COLO668 (cell line): ENCODE results near the gene MGST3.
"Not testable (repeated sequence)": the region's sequence is repeated elsewhere in the genome, so short reads cannot be mapped to it uniquely, and the experiment has no call there.

Source experiments
- DNase-seq: peaks from one replicate; lab custom pipeline; 2025; ENCODE audit not compliant: unreplicated experiment; lab: John Stamatoyannopoulos, UW

Gene MGST3

GRCh38 chr1:165696625-165697100 lies 65.6 kb downstream of the MGST3 start:
- no peak for DNase-seq

GRCh38 chr1:165697491-165697880 lies 66.5 kb downstream of the MGST3 start:
- DNase-seq = no peak

- peak; percentile 88 for DNase-seq
Measured at GRCh38 chr1:165697881-165698760, 67.1 kb downstream of the MGST3 start, which contains the start of gene ALDH9A1. Gene ALDH9A1, minus strand, starts transcription at chr1:165698562. Its CDS starts 4 bp downstream, at chr1:165698558.

GRCh38 chr1:165698761-165699052 lies 67.7 kb downstream of the MGST3 start:
- no peak for DNase-seq

GRCh38 chr1:165699577-165699976 lies 68.5 kb downstream of the MGST3 start:
- no peak for DNase-seq

DNA sequence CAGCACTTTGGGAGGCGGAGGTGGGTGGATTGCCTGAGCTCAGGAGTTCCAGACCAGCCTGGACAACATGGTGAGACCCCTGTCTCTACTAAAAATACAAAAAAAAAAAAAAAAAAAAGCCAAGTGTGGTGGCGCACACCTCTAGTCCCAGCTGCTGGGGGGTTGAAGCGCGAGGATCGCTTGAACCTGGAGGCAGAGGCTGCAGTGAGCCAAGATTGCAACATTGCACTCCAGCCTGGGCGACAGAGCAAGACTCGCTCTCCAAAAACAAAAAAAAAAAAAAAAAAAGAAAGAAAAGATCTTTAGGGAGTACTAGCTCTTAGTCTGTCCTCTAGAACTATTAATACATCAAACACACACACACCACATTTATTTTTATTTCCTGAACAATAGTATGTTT lies 70.9 kb downstream of the MGST3 start:
- not testable (repeated sequence) for DNase-seq

DNA sequence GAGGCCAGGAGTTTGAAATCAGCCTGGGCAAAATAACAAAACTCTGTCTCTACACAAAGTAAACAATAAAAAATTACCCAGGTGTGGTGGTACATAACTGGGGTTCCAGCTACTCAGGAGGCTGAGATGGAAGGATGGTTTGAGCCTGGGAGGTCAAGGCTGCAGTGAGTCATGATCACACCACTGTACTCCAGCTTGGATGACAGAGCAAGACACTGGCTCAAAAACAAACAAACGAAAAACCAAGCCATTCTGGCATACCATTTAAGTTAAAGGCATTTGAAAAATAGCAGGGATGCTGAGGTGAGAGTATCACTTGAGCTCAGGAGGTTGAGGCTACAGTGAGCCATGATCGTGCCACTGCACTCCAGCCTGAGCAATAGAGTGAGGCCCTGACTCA lies 72.6 kb downstream of the MGST3 start:
- DNase-seq = no peak
